SK-N-MC (cell line): Measurements from ENCODE around the gene LIN54.

ENCODE experiments used
- EZH2 ChIP-seq: fragments of 200-600 bp; sonication (generic); IDR thresholded peaks from one replicate; pipeline ENCODE4 v1.6.1; 2017; ENCODE audit warnings: antibody characterized with exemption
- FOXP2 ChIP-seq: optimal IDR thresholded peaks from 2 replicates; pipeline ENCODE3; 2011; ENCODE audit warnings: mild to moderate bottlenecking, moderate library complexity; ENCODE audit not compliant: insufficient read depth; ENCODE audit errors: extremely low read length, control extremely low read depth
- POLR2AphosphoS5 ChIP-seq: IDR thresholded peaks from 2 replicates; pipeline ENCODE4 v1.6.1; 2012; ENCODE audit warnings: mild to moderate bottlenecking, low read depth, low read length, borderline replicate concordance

DNA sequence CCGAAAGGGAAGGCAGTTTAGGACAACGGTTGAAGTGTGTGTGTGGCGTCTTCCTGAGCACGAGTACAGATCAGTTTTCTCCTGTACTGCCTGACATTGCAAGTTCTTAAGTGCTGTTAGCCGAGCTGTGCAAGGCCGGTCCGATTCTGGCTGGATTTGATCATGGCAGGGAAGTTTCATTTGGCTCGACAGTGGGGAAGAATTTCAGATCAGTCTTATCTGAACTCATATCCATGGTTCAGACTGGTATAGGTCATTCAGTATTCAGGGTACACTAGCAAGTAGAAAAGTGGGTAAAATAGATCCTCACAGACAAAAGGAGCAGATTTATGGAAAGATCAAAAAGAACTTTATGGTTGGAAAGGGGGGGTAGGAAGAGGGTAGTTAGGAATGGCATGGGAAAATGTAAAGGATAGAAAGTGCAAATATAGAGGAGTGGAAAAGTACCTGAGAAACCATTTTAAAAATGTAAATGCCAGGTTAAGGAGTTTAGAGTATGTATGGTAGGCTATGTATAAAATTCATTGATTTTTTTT is 109.4 kb downstream of the LIN54 start:
- TF ChIP-seq EZH2 (no peak), POLR2AphosphoS5 (no peak), FOXP2 (no peak)
